Endodermal cell (in vitro differentiated cells): ENCODE data around the gene MYCBP2. TPM values are rescaled to one million over a fixed set of nuclear protein-coding genes. Genes with fewer than 3 reads are reported as not detected.

ENCODE experiments used
- DNase-seq: peaks from one replicate; pipeline ENCODE4 v3.0.0-alpha.2; 2017
- H3K27ac ChIP-seq: 2 replicates; pipeline ENCODE4 v1.5.1; 2013; ENCODE audit warnings: mild to moderate bottlenecking, low read depth, low read length, moderate library complexity
- H3K27me3 ChIP-seq: 2 replicates; pipeline ENCODE4 v1.6.1; 2013; ENCODE audit warnings: mild to moderate bottlenecking, low read length, moderate library complexity; ENCODE audit not compliant: insufficient read depth, control insufficient read depth, poor library complexity, severe bottlenecking
- H3K36me3 ChIP-seq: 2 replicates; pipeline ENCODE4 v1.7.0; 2013; ENCODE audit warnings: mild to moderate bottlenecking, low read length, moderate library complexity; ENCODE audit not compliant: control insufficient read depth, insufficient read depth
- H3K4me1 ChIP-seq: one replicate; pipeline ENCODE4 v1.7.0; 2013; ENCODE audit warnings: low read length; ENCODE audit not compliant: control insufficient read depth, insufficient read depth
- H3K4me3 ChIP-seq: 2 replicates; pipeline ENCODE4 v1.5.1; 2013; ENCODE audit warnings: mild to moderate bottlenecking, low read length, moderate library complexity
- H3K9ac ChIP-seq: 2 replicates; pipeline ENCODE4 v1.6.1; 2013; ENCODE audit warnings: mild to moderate bottlenecking, low read length, moderate library complexity; ENCODE audit not compliant: poor library complexity, severe bottlenecking; ENCODE audit errors: extremely low read depth
- H3K9me3 ChIP-seq: 2 replicates; pipeline ENCODE4 v1.6.1; 2013; ENCODE audit warnings: mild to moderate bottlenecking, low read length, moderate library complexity; ENCODE audit not compliant: control insufficient read depth
- H3K27ac Mint-ChIP-seq: 2 replicates; pipeline ENCODE4 v1.8.0; 2020; ENCODE audit warnings: mixed read lengths
- H3K27me3 Mint-ChIP-seq: 2 replicates; pipeline ENCODE4 v1.8.0; 2021; ENCODE audit warnings: mild to moderate bottlenecking, mixed read lengths; ENCODE audit not compliant: insufficient read depth
- H3K36me3 Mint-ChIP-seq: 2 replicates; pipeline ENCODE4 v1.8.0; 2020; ENCODE audit warnings: low read depth, mixed read lengths
- H3K4me1 Mint-ChIP-seq: 2 replicates; pipeline ENCODE4 v1.8.0; 2020; ENCODE audit warnings: mixed read lengths
- H3K4me3 Mint-ChIP-seq: 2 replicates; pipeline ENCODE4 v1.8.0; 2020; ENCODE audit warnings: mild to moderate bottlenecking, moderate library complexity, mixed read lengths
- H3K9me3 Mint-ChIP-seq: 2 replicates; pipeline ENCODE4 v1.8.0; 2020; ENCODE audit warnings: mild to moderate bottlenecking, mixed read lengths
- CTCF ChIP-seq: fragments of 200-600 bp; sonication (generic); conservative IDR thresholded peaks from 2 replicates; pipeline ENCODE4 v1.5.0; 2021; ENCODE audit warnings: antibody characterized with exemption, mild to moderate bottlenecking
- WGBS, 2 experiments: methylation state at CpG; one replicate each; pipeline versions ENCODE4 v1.1.5 to v1.1.7; 2013; ENCODE audit warnings: missing lambda C conversion rate in 2 of 2, mixed read lengths in 1 of 2; ENCODE audit not compliant: insufficient coverage in 1 of 2, insufficient read length in 1 of 2; 5-methylcytosine and 5-hydroxymethylcytosine counted together
- total RNA-seq, 2 donors: library from RNA; stranded (reverse); fragmentation: NEBNext Ultra II Directional in 1 of 2; extraction: Animal tissue kit (Norgen Biotek cat#: 25700) in 1 of 2; gene quantifications; 2 replicates in 1 of 2; 3 replicates in 1 of 2; pipeline ENCODE4 v1.2.1, GENCODE V29; 2021

MYCBP2 gene
- total RNA-seq, 2 donors from 2014 or later = 32.5 to 32.9 TPM

GRCh38 chr13:77360032-77360685 is 33.3 kb upstream of the MYCBP2 start:
- Histone ChIP-seq H3K9ac (no peak overlapping the region), H3K27ac (no peak overlapping the region), H3K9me3 (no peaks in the 10 kb centered on the region), H3K4me3 (no peak overlapping the region), H3K4me1 (no peaks in the 10 kb centered on the region), H3K27me3 (no peaks in the 10 kb centered on the region), H3K36me3 (no peaks in the 10 kb centered on the region)
- H3K27ac Mint-ChIP-seq = no peak overlapping the region
- H3K9me3 Mint-ChIP-seq = no peaks in the 10 kb centered on the region
- no peak for TF ChIP-seq CTCF
- no peak for DNase-seq
- no peaks in the 10 kb centered on the region for H3K4me1 Mint-ChIP-seq
- no peak overlapping the region for H3K4me3 Mint-ChIP-seq
- WGBS, 2 experiments = 78 to 79% methylated on average over 2 to 3 of the region's 3 CpGs
- H3K27me3 Mint-ChIP-seq = no peaks in the 10 kb centered on the region
- H3K36me3 Mint-ChIP-seq = no peaks in the 10 kb centered on the region

GRCh38 chr13:77359171-77359570 is 32.3 kb upstream of the MYCBP2 start:
- Mint-ChIP-seq H3K27me3 (no peaks in the 10 kb centered on the region), H3K4me1 (no peaks in the 10 kb centered on the region), H3K4me3 (no peak overlapping the region), H3K36me3 (no peaks in the 10 kb centered on the region), H3K9me3 (no peaks in the 10 kb centered on the region), H3K27ac (no peak overlapping the region)
- WGBS, 2 experiments = 83 to 96% methylated on average over 3 of the region's 3 CpGs
- Histone ChIP-seq H3K27ac (no peak overlapping the region), H3K9me3 (no peaks in the 10 kb centered on the region), H3K36me3 (no peaks in the 10 kb centered on the region), H3K4me3 (no peak overlapping the region), H3K4me1 (no peaks in the 10 kb centered on the region), H3K9ac (no peak overlapping the region), H3K27me3 (no peaks in the 10 kb centered on the region)
- DNase-seq = no peak
- no peak for TF ChIP-seq CTCF

- Histone ChIP-seq H3K36me3 (no peaks in the 10 kb centered on the region), H3K9me3 (no peaks in the 10 kb centered on the region), H3K4me3 (no peak overlapping the region), H3K27me3 (no peaks in the 10 kb centered on the region), H3K27ac (no peak overlapping the region), H3K4me1 (no peaks in the 10 kb centered on the region), H3K9ac (no peak overlapping the region)
- no peak for DNase-seq
- Mint-ChIP-seq H3K27me3 (no peaks in the 10 kb centered on the region), H3K4me1 (no peaks in the 10 kb centered on the region), H3K27ac (no peak overlapping the region), H3K4me3 (no peak overlapping the region), H3K36me3 (no peaks in the 10 kb centered on the region), H3K9me3 (no peaks in the 10 kb centered on the region)
- 86 to 95% methylated on average over 1 of the region's 1 CpG for WGBS, 2 experiments
- TF ChIP-seq CTCF = no peak
Measured at GRCh38 chr13:77358001-77358400, 31.1 kb upstream of the MYCBP2 start.
